ENCODE data around the gene KBTBD4. TPM values are rescaled to one million over a fixed set of nuclear protein-coding genes. Genes with fewer than 3 reads are reported as not detected.
"Not testable (repeated sequence)": the region's sequence is repeated elsewhere in the genome, so short reads cannot be mapped to it uniquely, and the experiment has no call there.

Gene KBTBD4
- total and polyA plus RNA-seq, 4 donors = 5.6 to 12.0 (median 8.6) TPM

DNA sequence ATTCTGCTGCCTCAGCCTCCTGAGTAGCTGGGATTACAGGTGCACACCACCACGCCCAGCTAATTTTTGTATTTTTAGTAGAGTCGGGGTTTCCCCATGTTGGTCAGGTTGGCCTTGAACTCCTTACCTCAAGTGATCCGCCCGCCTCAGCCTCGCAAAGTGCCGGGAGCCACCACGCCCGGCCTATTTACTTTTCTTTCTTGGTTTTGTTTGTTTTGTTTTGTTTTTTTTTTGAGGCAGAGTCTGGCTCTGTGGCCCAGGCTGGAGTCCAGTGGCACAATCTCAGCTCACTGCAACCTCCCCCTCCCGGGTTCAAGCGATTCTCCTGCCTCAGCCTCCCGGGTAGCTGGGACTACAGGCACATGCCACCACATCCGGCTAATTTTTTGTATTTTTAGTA is 21.8 kb downstream of the KBTBD4 start:
- DNase-seq (ENCODE audit: low spot score); H3K27me3 ChIP-seq (ENCODE audit: control insufficient read depth in 4 of 4, insufficient read depth in 4 of 4, low read length in 3 of 4); H3K4me3 ChIP-seq (ENCODE audit: low read depth in 1 of 3, low read length in 3 of 3); H3K9me3 ChIP-seq (ENCODE audit: control insufficient read depth in 4 of 4, low read length in 3 of 4); H3K9ac ChIP-seq (ENCODE audit: low read depth in 1 of 2, low read length in 2 of 2); H3K4me1 ChIP-seq (ENCODE audit: control insufficient read depth in 4 of 4, insufficient read depth in 4 of 4, low read length in 3 of 4); H3K27ac ChIP-seq (ENCODE audit: low read depth in 1 of 2, low read length in 2 of 2); H3K36me3 ChIP-seq (ENCODE audit: control insufficient read depth in 4 of 4, insufficient read depth in 3 of 4, low read depth in 1 of 4, low read length in 3 of 4): not testable (repeated sequence)
- peak in 1 of 2 donors; percentile 7 for TF ChIP-seq RXRA (IDR thresholded peaks at IDR 0.05)
- 56% methylated on average over 12 of the region's 12 CpGs for WGBS

- Histone ChIP-seq H3K9ac (ENCODE audit: low read depth in 1 of 2, low read length in 2 of 2) (peak overlapping the region in 1 of 2 donors; percentile 81), H3K4me3 (ENCODE audit: low read depth in 1 of 3, low read length in 3 of 3) (peak overlapping the region; percentile 21 to 96 (median 85)), H3K27ac (ENCODE audit: low read depth in 1 of 2, low read length in 2 of 2) (peak overlapping the region; percentile 93 to 96)
Observed at GRCh38 chr11:47553406-47553743, 25.4 kb downstream of the KBTBD4 start.

More at GRCh38 chr11:47553406-47553743, 25.4 kb downstream of the KBTBD4 start:
- Histone ChIP-seq H3K4me1 (ENCODE audit: control insufficient read depth in 4 of 4, insufficient read depth in 4 of 4, low read length in 3 of 4) (peaks cover 14 to 26% (median 24%) of the 10 kb centered on the region in 4 donors), H3K36me3 (ENCODE audit: control insufficient read depth in 4 of 4, insufficient read depth in 3 of 4, low read depth in 1 of 4, low read length in 3 of 4) (no peaks in the 10 kb centered on the region), H3K27me3 (ENCODE audit: control insufficient read depth in 4 of 4, insufficient read depth in 4 of 4, low read length in 3 of 4) (no peaks in the 10 kb centered on the region), H3K9me3 (ENCODE audit: control insufficient read depth in 4 of 4, low read length in 3 of 4) (no peaks in the 10 kb centered on the region)
- TF ChIP-seq HNF4G (IDR thresholded peaks at IDR 0.05) (no peak), GABPA (IDR thresholded peaks at IDR 0.05 in 1 of 2, conservative IDR thresholded peaks at IDR 0.05 in 1 of 2) (no peak), SP1 (IDR thresholded peaks at IDR 0.05) (no peak), NR2F2 (IDR thresholded peaks at IDR 0.05) (no peak), RXRA (IDR thresholded peaks at IDR 0.05) (no peak), EGR1 (IDR thresholded peaks at IDR 0.05; ENCODE audit: low read depth in 2 of 2) (no peak), HNF4A (conservative IDR thresholded peaks at IDR 0.05) (no peak), CTCF (IDR thresholded peaks at IDR 0.05; ENCODE audit: low read depth, low read length, missing input control) (no peak), FOXA1 (IDR thresholded peaks at IDR 0.05) (no peak), YY1 (IDR thresholded peaks at IDR 0.05) (no peak), FOXA2 (IDR thresholded peaks at IDR 0.05) (no peak), ZBTB33 (IDR thresholded peaks at IDR 0.05) (no peak), TAF1 (conservative IDR thresholded peaks at IDR 0.05) (no peak), JUND (IDR thresholded peaks at IDR 0.05) (no peak), MAX (IDR thresholded peaks at IDR 0.05) (no peak), RAD21 (IDR thresholded peaks at IDR 0.05) (no peak)
- TF ChIP-seq, protein P1, sequence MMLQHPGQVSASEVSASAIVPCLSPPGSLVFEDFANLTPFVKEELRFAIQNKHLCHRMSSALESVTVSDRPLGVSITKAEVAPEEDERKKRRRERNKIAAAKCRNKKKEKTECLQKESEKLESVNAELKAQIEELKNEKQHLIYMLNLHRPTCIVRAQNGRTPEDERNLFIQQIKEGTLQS (IDR thresholded peaks at IDR 0.05) = no peak
- TF ChIP-seq, protein P2, sequence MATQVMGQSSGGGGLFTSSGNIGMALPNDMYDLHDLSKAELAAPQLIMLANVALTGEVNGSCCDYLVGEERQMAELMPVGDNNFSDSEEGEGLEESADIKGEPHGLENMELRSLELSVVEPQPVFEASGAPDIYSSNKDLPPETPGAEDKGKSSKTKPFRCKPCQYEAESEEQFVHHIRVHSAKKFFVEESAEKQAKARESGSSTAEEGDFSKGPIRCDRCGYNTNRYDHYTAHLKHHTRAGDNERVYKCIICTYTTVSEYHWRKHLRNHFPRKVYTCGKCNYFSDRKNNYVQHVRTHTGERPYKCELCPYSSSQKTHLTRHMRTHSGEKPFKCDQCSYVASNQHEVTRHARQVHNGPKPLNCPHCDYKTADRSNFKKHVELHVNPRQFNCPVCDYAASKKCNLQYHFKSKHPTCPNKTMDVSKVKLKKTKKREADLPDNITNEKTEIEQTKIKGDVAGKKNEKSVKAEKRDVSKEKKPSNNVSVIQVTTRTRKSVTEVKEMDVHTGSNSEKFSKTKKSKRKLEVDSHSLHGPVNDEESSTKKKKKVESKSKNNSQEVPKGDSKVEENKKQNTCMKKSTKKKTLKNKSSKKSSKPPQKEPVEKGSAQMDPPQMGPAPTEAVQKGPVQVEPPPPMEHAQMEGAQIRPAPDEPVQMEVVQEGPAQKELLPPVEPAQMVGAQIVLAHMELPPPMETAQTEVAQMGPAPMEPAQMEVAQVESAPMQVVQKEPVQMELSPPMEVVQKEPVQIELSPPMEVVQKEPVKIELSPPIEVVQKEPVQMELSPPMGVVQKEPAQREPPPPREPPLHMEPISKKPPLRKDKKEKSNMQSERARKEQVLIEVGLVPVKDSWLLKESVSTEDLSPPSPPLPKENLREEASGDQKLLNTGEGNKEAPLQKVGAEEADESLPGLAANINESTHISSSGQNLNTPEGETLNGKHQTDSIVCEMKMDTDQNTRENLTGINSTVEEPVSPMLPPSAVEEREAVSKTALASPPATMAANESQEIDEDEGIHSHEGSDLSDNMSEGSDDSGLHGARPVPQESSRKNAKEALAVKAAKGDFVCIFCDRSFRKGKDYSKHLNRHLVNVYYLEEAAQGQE (IDR thresholded peaks at IDR 0.05) = no peak
- WGBS = 26% methylated on average over 9 of the region's 9 CpGs
- no peak for DNase-seq (ENCODE audit: low spot score)

Data from liver (tissue), 9 donors.